Calu3 (cell line): Measurements from ENCODE around the gene DLGAP4. TPM values are rescaled to one million over a fixed set of nuclear protein-coding genes. Genes with fewer than 3 reads are reported as not detected.

Experiments used
- BruUV-seq: library from RNA; stranded (reverse); fragments of 400-500 nt; replicated peaks from 2 replicates; lab custom pipeline; 2021; lab: Mats Ljungman, UMichigan
- CTCF ChIA-PET: fragments of 300-600 bp; sonication (Branson Sonifier 250); formaldehyde crosslinking; loops from one replicate; lab custom pipeline; 2022; ENCODE audit warnings: antibody characterized with exemption; lab: Charles Lee
- DNase-seq: peaks from one replicate; pipeline ENCODE4 v3.0.0; 2022
- H3K27ac Mint-ChIP-seq: one replicate; pipeline ENCODE4 v1.8.0; 2022; ENCODE audit warnings: mixed read lengths; ENCODE audit not compliant: unreplicated experiment
- H3K27me3 Mint-ChIP-seq: one replicate; pipeline ENCODE4 v1.8.0; 2022; ENCODE audit warnings: mixed read lengths; ENCODE audit not compliant: unreplicated experiment
- H3K36me3 Mint-ChIP-seq: one replicate; pipeline ENCODE4 v1.8.0; 2022; ENCODE audit warnings: mild to moderate bottlenecking, moderate library complexity, mixed read lengths; ENCODE audit not compliant: insufficient read depth, unreplicated experiment
- H3K4me1 Mint-ChIP-seq: one replicate; pipeline ENCODE4 v1.8.0; 2022; ENCODE audit warnings: mild to moderate bottlenecking, low read depth, mixed read lengths; ENCODE audit not compliant: unreplicated experiment
- H3K4me3 Mint-ChIP-seq: one replicate; pipeline ENCODE4 v1.8.0; 2022; ENCODE audit warnings: mild to moderate bottlenecking, low read depth, moderate library complexity, mixed read lengths; ENCODE audit not compliant: unreplicated experiment
- H3K9me3 Mint-ChIP-seq: one replicate; pipeline ENCODE4 v1.8.0; 2022; ENCODE audit warnings: low read depth, mixed read lengths; ENCODE audit not compliant: unreplicated experiment
- CTCF ChIP-seq: fragments of 200-600 bp; IDR thresholded peaks from one replicate; pipeline ENCODE4 v1.8.0; 2022; ENCODE audit warnings: antibody characterized with exemption; ENCODE audit not compliant: unreplicated experiment
- intact Hi-C: fragments of 100-400 bp; cut with micrococcal nuclease; formaldehyde crosslinking; loops from one replicate; pipeline ENCODE4 v1.10.0; 2022; ENCODE audit not compliant: unreplicated experiment
- total RNA-seq: library from RNA; stranded (reverse); gene quantifications from 2 replicates; pipeline ENCODE4 v1.2.3, GENCODE V29; 2022

The DLGAP4 gene
- total RNA-seq, 1 experiment from 2014 or later, result 66.4 TPM

- H3K27ac Mint-ChIP-seq, result no peak overlapping the region
- BruUV-seq, result no TSS peak
- H3K4me1 Mint-ChIP-seq, result no peaks in the 10 kb centered on the region
- no peaks in the 10 kb centered on the region for H3K9me3 Mint-ChIP-seq
- peaks cover 87% of the 10 kb centered on the region for H3K27me3 Mint-ChIP-seq
- no peaks in the 10 kb centered on the region for H3K36me3 Mint-ChIP-seq
- no peak for TF ChIP-seq CTCF
- H3K4me3 Mint-ChIP-seq, result no peak overlapping the region
- intact Hi-C loops, result no loop called here
- no peak for DNase-seq
- CTCF ChIA-PET, result interaction anchor here (1.0 to 2.5 kb wide), 5 partner anchors 17 to 219 kb away, joined by 4 to 22 read pairs (median 9); no protein-coding TSS in a partner anchor
Observed at GRCh38 chr20:36274181-36274841, 31.8 kb upstream of the DLGAP4 start.

GRCh38 chr20:36275011-36275410 lies 31.1 kb upstream of the DLGAP4 start:
- no peak overlapping the region for H3K4me3 Mint-ChIP-seq
- CTCF ChIA-PET, result interaction anchor here (0.6 to 2.5 kb wide), 2 partner anchors 164 to 610 kb away, joined by 5 to 22 read pairs; no protein-coding TSS in a partner anchor

GRCh38 chr20:36275441-36276189 lies 30.5 kb upstream of the DLGAP4 start:
- DNase-seq, result no peak
- Mint-ChIP-seq H3K27me3 (peaks cover 92% of the 10 kb centered on the region), H3K36me3 (no peaks in the 10 kb centered on the region), H3K27ac (no peak overlapping the region), H3K4me1 (no peaks in the 10 kb centered on the region), H3K4me3 (no peak overlapping the region), H3K9me3 (no peaks in the 10 kb centered on the region)
- intact Hi-C loops, result no loop called here
- BruUV-seq, result no TSS peak
- no peak for TF ChIP-seq CTCF
- CTCF ChIA-PET, result interaction anchor here (0.6 kb wide), 2 partner anchors 137 to 609 kb away, joined by 5 read pairs; no protein-coding TSS in a partner anchor

More at GRCh38 chr20:36275011-36275410, 31.1 kb upstream of the DLGAP4 start:
- no peak for TF ChIP-seq CTCF
- no TSS peak for BruUV-seq
- H3K9me3 Mint-ChIP-seq, result no peaks in the 10 kb centered on the region
- DNase-seq, result no peak
- no peaks in the 10 kb centered on the region for H3K36me3 Mint-ChIP-seq
- H3K4me1 Mint-ChIP-seq, result no peaks in the 10 kb centered on the region
- H3K27me3 Mint-ChIP-seq, result peaks cover 89% of the 10 kb centered on the region
- no peak overlapping the region for H3K27ac Mint-ChIP-seq
- intact Hi-C loops, result no loop called here

GRCh38 chr20:36277546-36277945 lies 28.6 kb upstream of the DLGAP4 start:
- Mint-ChIP-seq H3K9me3 (no peaks in the 10 kb centered on the region), H3K4me1 (no peaks in the 10 kb centered on the region), H3K27me3 (peaks cover 92% of the 10 kb centered on the region), H3K36me3 (no peaks in the 10 kb centered on the region), H3K27ac (no peak overlapping the region), H3K4me3 (no peak overlapping the region)
- intact Hi-C loops, result no loop called here
- CTCF ChIA-PET, result no interaction called here
- no peak for TF ChIP-seq CTCF
- no peak for DNase-seq
- BruUV-seq, result no TSS peak
